HTR-8/SVneo (cell line): ENCODE data around the gene EPB41L5.
"Not testable (repeated sequence)": the region's sequence is repeated elsewhere in the genome, so short reads cannot be mapped to it uniquely, and the experiment has no call there.

Experiments
- DNase-seq: peaks from one replicate; pipeline ENCODE4 v3.0.0; 2011; ENCODE audit warnings: low spot score, mixed read lengths; ENCODE audit not compliant: insufficient read length
- FAIRE-seq: peaks from 2 replicates; lab custom pipeline; 2011; peaks lifted over from hg19 to GRCh38; lab: Jason Lieb, UNC

The EPB41L5 gene

GRCh38 chr2:120028795-120029194 lies 15.9 kb downstream of the EPB41L5 start:
- DNase-seq, result no peak

GRCh38 chr2:120029672-120030640 lies 17.1 kb downstream of the EPB41L5 start:
- DNase-seq, result no peak
- no peak for FAIRE-seq

More at GRCh38 chr2:120028795-120029194, 15.9 kb downstream of the EPB41L5 start:
- FAIRE-seq, result no peak

- no peak for DNase-seq
- FAIRE-seq, result no peak
Measured at GRCh38 chr2:120032297-120032696, 19.4 kb downstream of the EPB41L5 start.

- no peak for DNase-seq
- no peak for FAIRE-seq
Measured at GRCh38 chr2:120034027-120034426, 21.1 kb downstream of the EPB41L5 start.

- FAIRE-seq (no peak), DNase-seq (no peak)
Measured at GRCh38 chr2:120034621-120035020, 21.7 kb downstream of the EPB41L5 start.

- no peak for FAIRE-seq
Measured at GRCh38 chr2:120036145-120036544, 23.3 kb downstream of the EPB41L5 start.

DNA sequence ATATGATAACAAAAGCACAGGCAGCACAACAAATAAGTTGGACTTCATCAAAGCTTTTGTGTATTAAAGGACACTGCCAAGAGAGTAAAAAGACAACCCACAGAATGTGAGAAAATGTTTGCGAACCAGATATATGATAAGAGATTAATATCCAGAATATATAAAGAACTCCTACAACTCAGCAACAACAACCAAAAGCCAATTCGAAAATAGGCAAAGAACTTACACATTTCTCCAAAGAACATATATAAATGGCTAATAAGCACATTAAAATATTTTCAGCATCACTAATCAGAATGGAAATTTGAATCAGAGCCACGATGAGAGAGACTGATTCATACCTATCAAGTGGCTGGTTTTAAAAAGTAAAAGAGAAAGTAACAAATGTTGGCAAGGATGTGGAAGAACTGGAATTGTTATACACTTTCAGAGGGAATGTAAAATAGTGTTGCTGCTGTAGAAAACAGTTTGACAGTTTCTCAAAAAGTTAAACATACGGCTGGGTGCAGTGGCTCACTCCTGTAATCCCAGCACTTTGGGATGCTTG lies 25.2 kb downstream of the EPB41L5 start:
- FAIRE-seq (no peak), DNase-seq (no peak)

More at GRCh38 chr2:120036145-120036544, 23.3 kb downstream of the EPB41L5 start:
- no peak for DNase-seq

GRCh38 chr2:120042359-120042758 lies 29.5 kb downstream of the EPB41L5 start:
- DNase-seq, result no peak

DNA sequence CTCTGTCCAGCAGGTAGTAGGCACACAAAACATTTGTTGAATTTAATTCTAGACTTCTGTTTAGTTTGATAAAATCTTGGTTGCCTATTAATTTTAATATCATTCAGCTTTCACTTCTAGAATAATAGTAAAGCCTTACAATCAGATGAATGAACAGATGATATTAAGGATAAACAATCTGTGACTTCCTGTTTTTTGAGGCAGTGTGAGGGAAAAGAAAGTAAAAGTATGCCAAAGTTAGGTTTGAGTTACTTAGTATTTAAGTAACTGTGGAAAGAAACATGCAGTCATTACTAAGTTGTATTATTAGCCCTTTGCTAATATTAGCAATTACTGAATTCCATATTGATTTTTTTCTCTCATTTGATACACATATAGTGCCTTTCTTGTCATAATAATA lies 31.5 kb downstream of the EPB41L5 start:
- FAIRE-seq (no peak), DNase-seq (no peak)

More at GRCh38 chr2:120042359-120042758, 29.5 kb downstream of the EPB41L5 start:
- FAIRE-seq, result no peak

DNA sequence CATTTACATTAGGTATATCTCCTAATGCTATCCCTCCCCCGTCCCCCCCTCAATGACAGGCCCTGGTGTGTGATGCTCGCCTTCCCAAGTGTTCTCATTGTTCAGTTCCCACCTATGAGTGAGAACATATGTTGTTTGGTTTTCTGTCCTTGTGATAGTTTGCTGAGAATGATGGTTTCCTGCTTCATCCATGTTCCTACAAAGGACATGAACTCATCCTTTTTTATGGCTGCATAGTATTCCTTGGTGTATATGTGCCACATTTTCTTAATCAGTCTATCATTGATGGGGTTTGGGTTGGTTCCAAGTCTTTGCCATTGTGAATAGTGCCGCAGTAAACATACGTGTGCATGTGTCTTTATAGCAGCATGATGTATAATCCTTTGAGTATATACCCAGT lies 32.9 kb downstream of the EPB41L5 start:
- FAIRE-seq, DNase-seq: not testable (repeated sequence)

DNA sequence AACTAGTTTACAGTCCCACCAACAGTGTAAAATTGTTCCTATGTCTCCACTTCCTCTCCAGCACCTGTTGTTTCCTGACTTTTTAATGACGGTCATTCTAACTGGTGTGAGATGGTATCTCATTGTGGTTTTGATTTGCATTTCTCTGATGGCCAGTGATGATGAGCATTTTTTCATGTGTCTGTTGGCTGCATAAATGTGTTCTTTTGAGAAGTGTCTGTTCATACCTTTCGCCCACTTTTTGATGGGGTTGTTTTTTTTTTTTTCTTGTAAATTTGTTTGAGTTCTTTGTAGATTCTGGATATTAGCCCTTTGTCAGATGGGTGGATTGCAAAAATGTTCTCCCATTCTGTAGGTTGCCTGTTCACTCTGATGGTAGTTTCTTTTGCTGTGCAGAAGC lies 33.4 kb downstream of the EPB41L5 start:
- not testable (repeated sequence) for FAIRE-seq, DNase-seq

DNA sequence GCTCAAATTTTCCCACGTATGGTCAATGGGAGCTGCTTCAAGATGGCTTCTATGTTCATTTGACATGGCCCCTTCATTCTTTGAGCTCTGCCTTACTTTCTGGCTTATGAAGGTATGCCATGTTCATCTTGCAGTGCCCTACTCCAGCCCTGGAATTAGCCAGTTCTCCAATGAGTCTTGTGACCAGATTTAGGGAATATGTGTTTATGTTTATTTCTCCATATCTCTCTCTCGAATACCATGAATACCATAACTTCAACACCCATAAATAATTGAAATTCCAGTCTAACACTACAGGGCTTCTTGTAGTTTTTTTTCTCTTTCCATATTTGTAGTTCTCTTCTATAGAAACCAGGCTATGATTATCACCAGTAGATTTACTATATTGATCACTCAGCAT lies 39.7 kb downstream of the EPB41L5 start:
- DNase-seq (peak; percentile 45), FAIRE-seq (no peak)

- FAIRE-seq (no peak), DNase-seq (no peak)
Measured at GRCh38 chr2:120053891-120054290, 41.0 kb downstream of the EPB41L5 start.

DNA sequence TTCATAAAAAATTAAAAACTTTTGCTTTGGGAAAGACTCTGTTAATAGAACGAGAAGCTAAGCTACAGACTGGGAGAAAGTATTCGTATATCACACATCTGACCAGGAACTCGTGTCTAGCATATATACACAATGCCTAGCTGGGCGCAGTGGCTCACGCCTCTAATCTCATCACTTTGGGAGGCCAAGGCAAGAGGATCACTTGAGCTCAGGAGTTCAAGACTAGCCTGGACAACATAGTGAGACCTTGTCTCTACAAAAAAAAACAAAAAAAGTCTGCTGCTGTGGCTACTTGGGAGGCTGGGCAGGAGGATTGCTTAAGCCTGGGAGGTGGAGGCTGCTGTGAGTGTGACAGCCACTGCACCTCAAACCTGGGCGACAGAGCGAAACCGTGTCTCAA lies 46.6 kb downstream of the EPB41L5 start:
- FAIRE-seq, result no peak

GRCh38 chr2:120060088-120060623 lies 47.3 kb downstream of the EPB41L5 start:
- no peak for FAIRE-seq
- no peak for DNase-seq

More for the DNA sequence above, 46.6 kb downstream of the EPB41L5 start:
- no peak for DNase-seq

DNA sequence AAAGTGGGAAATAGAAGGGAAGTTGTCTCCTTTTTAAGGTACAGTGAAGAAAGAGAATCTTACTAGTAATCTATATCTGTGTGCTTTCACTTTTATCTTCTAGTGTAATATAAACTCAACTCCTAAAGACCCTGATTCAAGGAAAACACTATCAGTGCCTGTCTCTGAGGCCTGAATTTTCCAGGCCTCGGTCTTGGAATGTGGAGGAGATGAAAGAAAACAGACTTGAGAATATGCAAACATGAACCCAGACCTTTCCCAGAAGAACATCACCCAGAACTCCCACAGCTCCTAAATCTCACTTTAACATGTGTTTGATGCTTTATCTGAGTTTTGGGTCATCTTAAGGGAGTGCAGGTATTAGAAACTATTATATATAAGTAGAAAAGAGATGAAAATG lies 51.8 kb downstream of the EPB41L5 start:
- DNase-seq, result no peak
- no peak for FAIRE-seq

GRCh38 chr2:120066800-120067547 lies 54.1 kb downstream of the EPB41L5 start:
- FAIRE-seq, result no peak

DNA sequence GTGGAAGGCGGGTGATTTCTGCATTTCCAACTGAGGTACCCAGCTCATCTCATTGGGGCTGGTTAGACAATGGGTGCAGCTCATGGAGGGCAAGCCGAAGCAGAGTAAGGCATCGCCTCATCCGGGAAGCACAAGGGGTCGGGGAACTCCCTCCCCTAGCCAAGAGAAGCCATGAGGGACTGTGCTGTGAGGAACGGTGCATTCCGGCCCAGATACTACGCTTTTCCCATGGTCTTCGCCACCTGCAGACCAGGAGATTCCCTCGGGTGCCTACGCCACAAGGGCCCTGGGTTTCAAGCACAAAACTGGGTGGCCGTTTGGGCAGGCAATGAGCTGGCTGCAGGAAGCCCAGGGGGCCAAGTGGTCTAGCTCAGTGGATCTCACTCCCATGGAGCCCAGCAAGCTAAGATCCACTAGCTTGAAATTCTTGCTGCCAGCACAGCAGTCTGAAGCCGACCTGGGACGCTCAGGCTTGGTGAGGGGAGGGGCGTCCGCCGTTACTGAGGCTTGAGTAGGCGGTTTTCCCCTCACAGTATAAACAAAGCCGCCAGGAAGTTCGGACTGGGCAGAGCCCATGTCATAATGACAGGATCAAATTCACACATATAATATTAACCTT lies 55.3 kb downstream of the EPB41L5 start:
- not testable (repeated sequence) for DNase-seq, FAIRE-seq

More at GRCh38 chr2:120066800-120067547, 54.1 kb downstream of the EPB41L5 start:
- no peak for DNase-seq

DNA sequence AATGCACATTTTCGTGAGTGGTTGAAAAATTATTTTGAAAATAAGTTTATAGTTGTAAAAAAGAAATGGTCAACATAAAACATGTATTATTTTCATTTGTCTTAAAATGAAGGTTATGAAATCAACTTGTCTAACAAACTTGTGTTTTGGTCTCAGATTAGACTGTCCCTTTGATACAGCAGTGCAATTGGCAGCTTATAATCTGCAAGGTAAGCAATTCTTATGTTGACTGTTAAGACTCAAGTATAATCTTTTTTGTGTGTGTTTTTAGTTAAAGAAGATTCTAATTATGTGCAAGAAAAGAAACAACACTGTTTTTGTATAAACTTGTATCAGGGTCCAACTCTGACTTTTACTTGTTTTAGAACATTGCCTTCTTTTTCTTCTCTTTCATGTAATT lies 62.7 kb downstream of the EPB41L5 start:
- FAIRE-seq (no peak), DNase-seq (no peak)

GRCh38 chr2:120077896-120078295 lies 65.0 kb downstream of the EPB41L5 start:
- no peak for DNase-seq

More at GRCh38 chr2:120077896-120078295, 65.0 kb downstream of the EPB41L5 start:
- FAIRE-seq, result no peak
